HG02884 (cell line): Measurements from ENCODE around the gene KSR1.
"Not testable (repeated sequence)": the region's sequence is repeated elsewhere in the genome, so short reads cannot be mapped to it uniquely, and the experiment has no call there.

Experiments
- ATAC-seq: cut with Tn5 transposase; IDR thresholded peaks from one replicate; pipeline ENCODE4 v1.9.1; 2021; ENCODE audit warnings: mild to moderate bottlenecking, moderate library complexity; ENCODE audit not compliant: unreplicated experiment

The KSR1 gene

GRCh38 chr17:27425991-27426390, 30.3 kb upstream of the KSR1 start:
- no peak for ATAC-seq

- not testable (repeated sequence) for ATAC-seq
Measured at GRCh38 chr17:27426471-27426870, 29.8 kb upstream of the KSR1 start.

- ATAC-seq, result not testable (repeated sequence)
Measured at GRCh38 chr17:27427166-27427862, 28.9 kb upstream of the KSR1 start.

GRCh38 chr17:27428781-27429505, 27.3 kb upstream of the KSR1 start:
- no peak for ATAC-seq

- ATAC-seq, result no peak
Measured at GRCh38 chr17:27429666-27430382, 26.4 kb upstream of the KSR1 start.

- ATAC-seq, result no peak
Measured at GRCh38 chr17:27430383-27430840, 25.8 kb upstream of the KSR1 start.

- ATAC-seq, result no peak
Measured at GRCh38 chr17:27430882-27431491, 25.3 kb upstream of the KSR1 start.

GRCh38 chr17:27433521-27433920, 22.7 kb upstream of the KSR1 start:
- no peak for ATAC-seq

GRCh38 chr17:27435431-27436070, 20.7 kb upstream of the KSR1 start:
- ATAC-seq, result not testable (repeated sequence)

GRCh38 chr17:27438348-27438998, 17.8 kb upstream of the KSR1 start:
- ATAC-seq, result no peak

- ATAC-seq, result no peak
Measured at GRCh38 chr17:27439342-27439741, 16.9 kb upstream of the KSR1 start.

GRCh38 chr17:27442702-27443101, 13.5 kb upstream of the KSR1 start:
- ATAC-seq, result no peak

GRCh38 chr17:27443491-27443890, 12.8 kb upstream of the KSR1 start:
- no peak for ATAC-seq

- no peak for ATAC-seq
Measured at GRCh38 chr17:27445971-27446370, 10.3 kb upstream of the KSR1 start.

- ATAC-seq, result no peak
Measured at GRCh38 chr17:27446569-27447301, 9.5 kb upstream of the KSR1 start.

- ATAC-seq, result not testable (repeated sequence)
Measured at GRCh38 chr17:27448534-27448933, 7.7 kb upstream of the KSR1 start.

- no peak for ATAC-seq
Measured at GRCh38 chr17:27449541-27449940, 6.7 kb upstream of the KSR1 start.

- ATAC-seq, result no peak
Measured at GRCh38 chr17:27449988-27450387, 6.3 kb upstream of the KSR1 start.

- no peak for ATAC-seq
Measured at GRCh38 chr17:27450416-27450815, 5.8 kb upstream of the KSR1 start.

- no peak for ATAC-seq
Measured at GRCh38 chr17:27451906-27452305, 4.3 kb upstream of the KSR1 start.
